HepG2 (cell line): ENCODE data around the gene DDX17. TPM values are rescaled to one million over a fixed set of nuclear protein-coding genes. Genes with fewer than 3 reads are reported as not detected.

Source experiments
- EP300 ChIP-seq, 3 experiments: sonication (generic) in 1 of 3; formaldehyde crosslinking in 1 of 3; IDR thresholded peaks; 2 replicates each; pipeline versions ENCODE4 v1.5.1 to v1.6.1; 2011 to 2020; ENCODE audit warnings: low read depth in 2 of 3, low read length in 2 of 3, borderline replicate concordance in 1 of 3, improper control_type of control experiment in 1 of 3, mild to moderate bottlenecking in 1 of 3, missing genetic modification reagents in 1 of 3, moderate library complexity in 1 of 3
- HNRNPL ChIP-seq: fragments of 200-400 bp; formaldehyde crosslinking; IDR thresholded peaks from 2 replicates; pipeline ENCODE4 v1.6.1; 2017; ENCODE audit warnings: mild to moderate bottlenecking, low read depth, low read length
- ISX ChIP-seq: sonication (generic); formaldehyde crosslinking; conservative IDR thresholded peaks from 2 replicates; pipeline ENCODE4 v1.5.0; 2020; ENCODE audit warnings: missing genetic modification reagents
- KDM3A ChIP-seq: IDR thresholded peaks from 2 replicates; pipeline ENCODE4 v1.6.1; 2018; ENCODE audit warnings: low read depth, missing compliant biosample characterization
- KDM5B ChIP-seq: sonication (generic); formaldehyde crosslinking; IDR thresholded peaks from 2 replicates; pipeline ENCODE4 v1.4.0; 2020; ENCODE audit warnings: missing genetic modification reagents, mild to moderate bottlenecking, borderline replicate concordance
- KLF13 ChIP-seq: sonication (generic); formaldehyde crosslinking; IDR thresholded peaks from 2 replicates; pipeline ENCODE4 v1.4.0; 2020; ENCODE audit warnings: mild to moderate bottlenecking, missing genetic modification reagents
- MAFK ChIP-seq, 2 experiments: IDR thresholded peaks in 1 of 2; conservative IDR thresholded peaks in 1 of 2; 2 replicates each; pipeline ENCODE4 v1.6.1; 2011; ENCODE audit warnings: improper control_type of control experiment in 2 of 2, low read length in 2 of 2
- MXD4 ChIP-seq: IDR thresholded peaks from 2 replicates; pipeline ENCODE4 v1.6.1; 2016; ENCODE audit warnings: mild to moderate bottlenecking, missing biosample characterization, missing genetic modification reagents
- NBN ChIP-seq: fragments of 450-650 bp; conservative IDR thresholded peaks from 2 replicates; pipeline ENCODE4 v1.6.1; 2017
- NCOA1 ChIP-seq: sonication (generic); formaldehyde crosslinking; IDR thresholded peaks from 2 replicates; pipeline ENCODE4 v1.9.0; 2021; ENCODE audit warnings: missing genetic modification reagents
- RELA ChIP-seq: sonication (generic); formaldehyde crosslinking; IDR thresholded peaks from 2 replicates; pipeline ENCODE4 v1.4.0; 2020; ENCODE audit warnings: missing genetic modification reagents
- ZBTB33 ChIP-seq: sonication (generic); formaldehyde crosslinking; IDR thresholded peaks from 2 replicates; pipeline ENCODE4 v1.4.0; 2020; ENCODE audit warnings: missing genetic modification reagents
- ZFP37 ChIP-seq: sonication (generic); formaldehyde crosslinking; IDR thresholded peaks from 2 replicates; pipeline ENCODE4 v1.4.0; 2020; ENCODE audit warnings: missing genetic modification reagents, borderline replicate concordance
- ZFP82 ChIP-seq: sonication (generic); formaldehyde crosslinking; IDR thresholded peaks from 2 replicates; pipeline ENCODE4 v1.5.1; 2020; ENCODE audit warnings: mild to moderate bottlenecking, missing genetic modification reagents, borderline replicate concordance
- ZNF335 ChIP-seq: sonication (generic); formaldehyde crosslinking; IDR thresholded peaks from 2 replicates; pipeline ENCODE4 v1.4.0; 2020; ENCODE audit warnings: missing genetic modification reagents
- ZNF567 ChIP-seq: sonication (generic); formaldehyde crosslinking; IDR thresholded peaks from 2 replicates; pipeline ENCODE4 v1.8.1; 2023; ENCODE audit warnings: mild to moderate bottlenecking, missing genetic modification reagents, borderline replicate concordance
- ZNF678 ChIP-seq: sonication (generic); formaldehyde crosslinking; IDR thresholded peaks from 2 replicates; pipeline ENCODE4 v1.4.0; 2020; ENCODE audit warnings: mild to moderate bottlenecking, missing genetic modification reagents
- polyA plus RNA-seq, 8 experiments: library from polyadenylated mRNA; depleted of rRNA in 3 of 8; stranded (reverse) in 7 of 8; unstranded in 1 of 8; fragments of >200 nt; fragmentation: Illumina TruSeq in 4 of 8; extraction: Trizol in 4 of 8; gene quantifications; 2 replicates each; pipeline versions ENCODE4 v1.2.1 to v1.2.3, GENCODE V29; 2011 to 2016; ENCODE audit warnings: low read depth in 4 of 8, missing spikeins in 1 of 8, mixed read lengths in 1 of 8; ENCODE audit not compliant: insufficient read depth in 1 of 8
- total RNA-seq, 5 experiments: library from RNA; depleted of rRNA; stranded (reverse); fragments of >200 nt; fragmentation: Illumina TruSeq; extraction: Trizol; gene quantifications; 2 replicates each; pipeline ENCODE4 v1.2.3, GENCODE V29; 2016; ENCODE audit warnings: low read depth in 1 of 5
- TF ChIP-seq, protein P1 (sequence below): sonication (generic); formaldehyde crosslinking; IDR thresholded peaks from 2 replicates; pipeline ENCODE4 v1.8.0; 2022; ENCODE audit warnings: mild to moderate bottlenecking, missing genetic modification reagents, moderate library complexity
- TF ChIP-seq, protein P2 (sequence below): IDR thresholded peaks from 2 replicates; pipeline ENCODE4 v1.6.1; 2016; ENCODE audit warnings: missing compliant biosample characterization, missing genetic modification reagents, borderline replicate concordance
- TF ChIP-seq, protein P3 (sequence below): sonication (generic); formaldehyde crosslinking; IDR thresholded peaks from 2 replicates; pipeline ENCODE4 v1.4.0; 2020; ENCODE audit warnings: missing genetic modification reagents

The DDX17 gene
- total and polyA plus RNA-seq, 2 of the 13 experiments (the other 11 are each of a cell fraction or from before 2014, with no cell fraction given) = 238 to 344 TPM

- TF ChIP-seq KLF13 (CRISPR knock-in tag) (no peak), KDM5B (no peak), ZFP37 (CRISPR knock-in tag) (0 out of 2 replicates have a peak, but pooled peaks have one; percentile 37), ISX (CRISPR knock-in tag) (no peak), ZFP82 (CRISPR knock-in tag) (no peak), EP300 (IDR thresholded peaks at IDR 0.05; ENCODE audit: low read depth in 2 of 2, low read length in 2 of 2) (no peak), EP300 (CRISPR knock-in tag; IDR thresholded peaks at IDR 0.05; ENCODE audit: borderline replicate concordance) (no peak), KDM3A (peak; percentile 67; the same call in 1 of the 2 replicates), MAFK (conservative IDR thresholded peaks at IDR 0.05 in 1 of 2, IDR thresholded peaks at IDR 0.05 in 1 of 2; ENCODE audit: low read length in 2 of 2) (no peak), ZNF335 (peak; percentile 64; the same call in 1 of the 2 replicates), RELA (no peak), NBN (no peak), ZBTB33 (peak; percentile 23; the same call in 1 of the 2 replicates), ZNF678 (CRISPR knock-in tag) (no peak), NCOA1 (CRISPR knock-in tag) (no peak), ZNF567 (no peak), HNRNPL (no peak), MXD4 (CRISPR knock-in tag) (no peak)
- TF ChIP-seq, protein P1, sequence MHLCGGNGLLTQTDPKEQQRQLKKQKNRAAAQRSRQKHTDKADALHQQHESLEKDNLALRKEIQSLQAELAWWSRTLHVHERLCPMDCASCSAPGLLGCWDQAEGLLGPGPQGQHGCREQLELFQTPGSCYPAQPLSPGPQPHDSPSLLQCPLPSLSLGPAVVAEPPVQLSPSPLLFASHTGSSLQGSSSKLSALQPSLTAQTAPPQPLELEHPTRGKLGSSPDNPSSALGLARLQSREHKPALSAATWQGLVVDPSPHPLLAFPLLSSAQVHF (CRISPR knock-in tag) = no peak
- TF ChIP-seq, protein P2, sequence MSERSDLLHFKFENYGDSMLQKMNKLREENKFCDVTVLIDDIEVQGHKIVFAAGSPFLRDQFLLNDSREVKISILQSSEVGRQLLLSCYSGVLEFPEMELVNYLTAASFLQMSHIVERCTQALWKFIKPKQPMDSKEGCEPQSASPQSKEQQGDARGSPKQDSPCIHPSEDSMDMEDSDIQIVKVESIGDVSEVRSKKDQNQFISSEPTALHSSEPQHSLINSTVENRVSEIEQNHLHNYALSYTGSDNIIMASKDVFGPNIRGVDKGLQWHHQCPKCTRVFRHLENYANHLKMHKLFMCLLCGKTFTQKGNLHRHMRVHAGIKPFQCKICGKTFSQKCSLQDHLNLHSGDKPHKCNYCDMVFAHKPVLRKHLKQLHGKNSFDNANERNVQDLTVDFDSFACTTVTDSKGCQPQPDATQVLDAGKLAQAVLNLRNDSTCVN (CRISPR knock-in tag) = peak; percentile 49; the same call in 1 of the 2 replicates
- TF ChIP-seq, protein P3, sequence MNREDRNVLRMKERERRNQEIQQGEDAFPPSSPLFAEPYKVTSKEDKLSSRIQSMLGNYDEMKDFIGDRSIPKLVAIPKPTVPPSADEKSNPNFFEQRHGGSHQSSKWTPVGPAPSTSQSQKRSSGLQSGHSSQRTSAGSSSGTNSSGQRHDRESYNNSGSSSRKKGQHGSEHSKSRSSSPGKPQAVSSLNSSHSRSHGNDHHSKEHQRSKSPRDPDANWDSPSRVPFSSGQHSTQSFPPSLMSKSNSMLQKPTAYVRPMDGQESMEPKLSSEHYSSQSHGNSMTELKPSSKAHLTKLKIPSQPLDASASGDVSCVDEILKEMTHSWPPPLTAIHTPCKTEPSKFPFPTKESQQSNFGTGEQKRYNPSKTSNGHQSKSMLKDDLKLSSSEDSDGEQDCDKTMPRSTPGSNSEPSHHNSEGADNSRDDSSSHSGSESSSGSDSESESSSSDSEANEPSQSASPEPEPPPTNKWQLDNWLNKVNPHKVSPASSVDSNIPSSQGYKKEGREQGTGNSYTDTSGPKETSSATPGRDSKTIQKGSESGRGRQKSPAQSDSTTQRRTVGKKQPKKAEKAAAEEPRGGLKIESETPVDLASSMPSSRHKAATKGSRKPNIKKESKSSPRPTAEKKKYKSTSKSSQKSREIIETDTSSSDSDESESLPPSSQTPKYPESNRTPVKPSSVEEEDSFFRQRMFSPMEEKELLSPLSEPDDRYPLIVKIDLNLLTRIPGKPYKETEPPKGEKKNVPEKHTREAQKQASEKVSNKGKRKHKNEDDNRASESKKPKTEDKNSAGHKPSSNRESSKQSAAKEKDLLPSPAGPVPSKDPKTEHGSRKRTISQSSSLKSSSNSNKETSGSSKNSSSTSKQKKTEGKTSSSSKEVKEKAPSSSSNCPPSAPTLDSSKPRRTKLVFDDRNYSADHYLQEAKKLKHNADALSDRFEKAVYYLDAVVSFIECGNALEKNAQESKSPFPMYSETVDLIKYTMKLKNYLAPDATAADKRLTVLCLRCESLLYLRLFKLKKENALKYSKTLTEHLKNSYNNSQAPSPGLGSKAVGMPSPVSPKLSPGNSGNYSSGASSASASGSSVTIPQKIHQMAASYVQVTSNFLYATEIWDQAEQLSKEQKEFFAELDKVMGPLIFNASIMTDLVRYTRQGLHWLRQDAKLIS (CRISPR knock-in tag) = no peak
Measured at GRCh38 chr22:38462960-38463784, 42.9 kb downstream of the DDX17 start (continued).
